AG04450 (cell line): ENCODE measurements around the gene SFXN4. TPM values are rescaled to one million over a fixed set of nuclear protein-coding genes. Genes with fewer than 3 reads are reported as not detected.
"Not testable (repeated sequence)": the region's sequence is repeated elsewhere in the genome, so short reads cannot be mapped to it uniquely, and the experiment has no call there.

Experiments used
- CTCF ChIA-PET: fragments of 300-600, 350-600 bp; formaldehyde crosslinking; extraction: SDS; loops from one replicate; lab custom pipeline; 2022; ENCODE audit warnings: antibody characterized with exemption, inconsistent platforms; lab: Charles Lee
- POLR2A ChIA-PET: fragments of 350-600 bp; formaldehyde crosslinking; extraction: SDS; loops from one replicate; lab custom pipeline; 2021; ENCODE audit warnings: antibody characterized with exemption, inconsistent platforms; lab: Yijun Ruan, JAX
- DNase-seq: peaks from one replicate; pipeline ENCODE4 v3.0.0-alpha.2; 2011; ENCODE audit warnings: low read depth, low spot score
- H3K27ac ChIP-seq: one replicate; pipeline ENCODE4 v1.5.1; 2012; ENCODE audit warnings: low read depth, low read length, control low read depth
- H3K27me3 ChIP-seq: one replicate; pipeline ENCODE4 v1.6.0; 2012; ENCODE audit warnings: low read length; ENCODE audit not compliant: control insufficient read depth, insufficient read depth
- H3K4me3 ChIP-seq: 2 replicates; pipeline ENCODE4 v1.5.1; 2011; ENCODE audit warnings: mild to moderate bottlenecking, low read depth, low read length, control low read depth
- H3K9me3 ChIP-seq: 2 replicates; pipeline ENCODE4 v1.5.1; 2012; ENCODE audit warnings: low read length; ENCODE audit not compliant: control insufficient read depth, insufficient read depth
- CTCF ChIP-seq: IDR thresholded peaks from 2 replicates; pipeline ENCODE4 v1.5.1; 2011; ENCODE audit warnings: low read depth, low read length, control low read depth, inconsistent platforms
- polyA plus RNA-seq: library from polyadenylated mRNA; depleted of rRNA; stranded (reverse); fragments of >200 nt; gene quantifications from 2 replicates; pipeline ENCODE4 v1.2.3, GENCODE V29; 2011

Gene SFXN4
- polyA plus RNA-seq, 1 experiment: 17.1 TPM

GRCh38 chr10:119153661-119154060, 11.9 kb downstream of the SFXN4 start:
- no peak overlapping the region for H3K4me3 ChIP-seq
- H3K27me3 ChIP-seq: no peaks in the 10 kb centered on the region
- no peak for TF ChIP-seq CTCF
- CTCF ChIA-PET: no interaction called here
- POLR2A ChIA-PET: no interaction called here
- no peak for DNase-seq
- H3K9me3 ChIP-seq: no peaks in the 10 kb centered on the region
- no peak overlapping the region for H3K27ac ChIP-seq

- TF ChIP-seq CTCF: no peak
- DNase-seq: no peak
- H3K27me3 ChIP-seq: no peaks in the 10 kb centered on the region
- ChIA-PET CTCF (interaction anchor here (1.0 kb wide), 1 partner anchor 46 kb away, joined by 3 read pairs; no protein-coding TSS in a partner anchor), POLR2A (no interaction called here)
- H3K27ac ChIP-seq: no peak overlapping the region
- no peaks in the 10 kb centered on the region for H3K9me3 ChIP-seq
- no peak overlapping the region for H3K4me3 ChIP-seq
Measured at GRCh38 chr10:119153041-119153440, 12.5 kb downstream of the SFXN4 start.

GRCh38 chr10:119151601-119152000, 13.9 kb downstream of the SFXN4 start:
- POLR2A ChIA-PET, H3K27me3 ChIP-seq, H3K9me3 ChIP-seq, DNase-seq, CTCF ChIA-PET, H3K27ac ChIP-seq, H3K4me3 ChIP-seq: not testable (repeated sequence)

GRCh38 chr10:119149729-119150128, 15.8 kb downstream of the SFXN4 start:
- Histone ChIP-seq H3K4me3 (no peak overlapping the region), H3K27ac (no peak overlapping the region), H3K9me3 (no peaks in the 10 kb centered on the region), H3K27me3 (no peaks in the 10 kb centered on the region)
- 0 out of 2 replicates have a peak, but pooled peaks have one; percentile 7 for TF ChIP-seq CTCF
- ChIA-PET POLR2A (no interaction called here), CTCF (interaction anchor here (1.0 kb wide), 1 partner anchor 10 kb away, joined by 4 read pairs; no protein-coding TSS in a partner anchor)
- no peak for DNase-seq

- H3K27me3 ChIP-seq: no peaks in the 10 kb centered on the region
- no peak for TF ChIP-seq CTCF
- no peak overlapping the region for H3K4me3 ChIP-seq
- POLR2A ChIA-PET: interaction anchor here (0.9 kb wide), 1 partner anchor 15 kb away, joined by 7 read pairs; no protein-coding TSS in a partner anchor
- no peak overlapping the region for H3K27ac ChIP-seq
- CTCF ChIA-PET: no interaction called here
- no peaks in the 10 kb centered on the region for H3K9me3 ChIP-seq
- DNase-seq: no peak
Measured at GRCh38 chr10:119149157-119149556, 16.4 kb downstream of the SFXN4 start.
